GM10266 (cell line): Measurements from ENCODE around the gene SREBF2.

Experiments used
- DNase-seq: peaks from one replicate; pipeline ENCODE4 v3.0.0; 2012; ENCODE audit errors: extremely low spot score
- CTCF ChIP-seq: IDR thresholded peaks from 2 replicates; pipeline ENCODE4 v1.5.1; 2012; ENCODE audit warnings: mild to moderate bottlenecking, low read depth; ENCODE audit not compliant: control insufficient read depth, insufficient read depth; ENCODE audit errors: missing control alignments

SREBF2 gene

GRCh38 chr22:41832553-41833368, at the start of gene SREBF2:
Gene SREBF2, plus strand, starts transcription at chr22:41833105. Its CDS starts 166 bp downstream, at chr22:41833271.
- DNase-seq, result peak; percentile 98
- no peak for TF ChIP-seq CTCF

GRCh38 chr22:41787331-41787730, 45.6 kb upstream of the SREBF2 start:
- TF ChIP-seq CTCF, result no peak
- no peak for DNase-seq

DNA sequence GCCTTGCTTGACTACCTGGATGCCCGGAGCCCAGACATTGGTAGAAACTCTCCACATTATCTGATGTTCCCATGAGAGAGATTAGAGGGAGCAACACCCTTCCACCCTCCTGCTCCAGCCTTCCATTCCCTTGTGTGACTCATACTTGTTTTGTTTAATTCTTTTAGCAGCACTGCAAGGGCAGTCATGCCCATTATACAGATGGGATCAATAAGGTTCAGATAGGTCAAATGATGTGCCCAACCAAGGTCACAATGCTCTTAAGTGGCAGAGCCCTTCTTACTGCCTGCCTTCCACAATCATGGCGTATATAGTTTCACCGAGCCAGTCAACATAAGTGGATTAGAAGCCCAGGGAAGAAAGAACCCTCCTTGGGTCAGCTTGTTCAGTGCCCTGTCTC, 39.0 kb upstream of the SREBF2 start:
- TF ChIP-seq CTCF, result no peak
- no peak for DNase-seq

- no peak for DNase-seq
- TF ChIP-seq CTCF, result no peak
Observed at GRCh38 chr22:41798736-41799135, 34.2 kb upstream of the SREBF2 start.

GRCh38 chr22:41799486-41800347, 33.2 kb upstream of the SREBF2 start:
- peak; percentile 53 for DNase-seq
- no peak for TF ChIP-seq CTCF

DNA sequence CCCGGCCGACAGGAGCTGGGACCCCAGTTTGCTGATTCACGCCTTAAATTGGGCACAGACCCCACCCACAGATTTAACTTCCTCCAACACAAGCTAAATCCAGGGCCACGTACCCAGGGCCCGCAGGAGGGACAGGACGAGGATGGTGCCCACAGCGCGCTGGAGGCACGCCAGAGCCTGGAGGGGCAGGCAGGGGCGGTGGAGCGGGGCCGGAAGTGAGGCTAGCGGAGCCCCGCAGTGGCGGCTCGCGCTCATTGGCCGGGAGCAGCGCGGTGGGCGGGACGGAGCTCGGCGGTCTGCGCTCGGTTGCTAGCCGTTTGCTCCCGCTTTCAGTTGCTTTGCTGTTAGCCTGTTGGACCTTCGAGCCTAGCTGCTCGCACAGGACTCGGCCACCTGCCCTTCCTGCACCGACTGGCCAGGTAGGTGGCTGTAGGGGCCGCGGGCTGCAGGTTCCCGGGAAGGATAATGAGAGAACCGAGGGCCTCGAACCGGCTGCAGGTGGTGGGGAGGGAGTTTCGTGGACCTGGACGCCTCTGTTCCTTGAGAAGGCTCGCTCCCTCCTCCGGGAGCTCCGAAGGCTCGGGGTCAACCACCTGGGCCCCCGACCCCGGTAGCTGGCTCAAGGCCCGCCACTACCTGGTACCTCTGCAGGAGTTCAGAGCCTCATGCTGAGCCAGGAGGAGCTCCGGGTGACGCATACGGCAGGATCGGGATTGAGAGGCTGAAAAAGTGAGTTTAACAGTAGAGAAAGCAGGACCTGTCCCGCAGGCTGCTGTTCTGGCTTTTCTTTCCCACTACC, 32.4 kb upstream of the SREBF2 start, which contains the start of gene CCDC134:
CCDC134 (plus strand) TSS at position 332 of the 799 bp plus-strand sequence. CDS start 8,212 bp downstream, outside the sequence.
- TF ChIP-seq CTCF, result no peak
- DNase-seq, result peak; percentile 92
